HL-60 (cell line): ENCODE measurements around the gene PCDH15.

ENCODE experiments used
- GABPA ChIP-seq: IDR thresholded peaks from 2 replicates; pipeline ENCODE4 v1.6.1; 2012; ENCODE audit warnings: low read depth
- POLR2AphosphoS5 ChIP-seq: IDR thresholded peaks from 2 replicates; pipeline ENCODE4 v1.6.1; 2012; ENCODE audit warnings: low read depth
- REST ChIP-seq: IDR thresholded peaks from 2 replicates; pipeline ENCODE4 v1.6.1; 2012; ENCODE audit warnings: low read depth; ENCODE audit not compliant: insufficient replicate concordance
- TF ChIP-seq, protein P1 (sequence below): IDR thresholded peaks from one replicate; pipeline ENCODE4 v1.5.1; 2011; ENCODE audit warnings: low read length, control low read depth, inconsistent platforms; ENCODE audit not compliant: insufficient read depth

DNA sequence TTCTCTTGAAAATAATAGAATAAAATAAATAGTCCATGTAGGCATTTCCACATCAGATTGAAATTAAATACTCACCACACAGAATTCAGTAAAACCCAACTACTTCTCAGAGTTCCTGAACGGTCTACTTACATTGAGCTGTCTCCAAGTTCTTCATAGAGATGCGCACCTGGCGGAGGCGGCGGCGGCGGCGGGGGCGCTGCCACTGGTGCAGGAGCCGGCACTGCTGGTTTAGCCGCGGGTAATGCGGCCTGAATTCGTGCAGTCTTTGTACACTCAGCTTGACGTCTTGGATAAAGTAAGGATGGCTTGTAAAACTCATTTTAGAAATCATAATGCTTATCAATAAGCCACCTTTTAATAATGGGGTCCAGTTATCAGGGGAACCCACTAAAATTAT, 973.8 kb downstream of the PCDH15 start:
- TF ChIP-seq, protein P1, sequence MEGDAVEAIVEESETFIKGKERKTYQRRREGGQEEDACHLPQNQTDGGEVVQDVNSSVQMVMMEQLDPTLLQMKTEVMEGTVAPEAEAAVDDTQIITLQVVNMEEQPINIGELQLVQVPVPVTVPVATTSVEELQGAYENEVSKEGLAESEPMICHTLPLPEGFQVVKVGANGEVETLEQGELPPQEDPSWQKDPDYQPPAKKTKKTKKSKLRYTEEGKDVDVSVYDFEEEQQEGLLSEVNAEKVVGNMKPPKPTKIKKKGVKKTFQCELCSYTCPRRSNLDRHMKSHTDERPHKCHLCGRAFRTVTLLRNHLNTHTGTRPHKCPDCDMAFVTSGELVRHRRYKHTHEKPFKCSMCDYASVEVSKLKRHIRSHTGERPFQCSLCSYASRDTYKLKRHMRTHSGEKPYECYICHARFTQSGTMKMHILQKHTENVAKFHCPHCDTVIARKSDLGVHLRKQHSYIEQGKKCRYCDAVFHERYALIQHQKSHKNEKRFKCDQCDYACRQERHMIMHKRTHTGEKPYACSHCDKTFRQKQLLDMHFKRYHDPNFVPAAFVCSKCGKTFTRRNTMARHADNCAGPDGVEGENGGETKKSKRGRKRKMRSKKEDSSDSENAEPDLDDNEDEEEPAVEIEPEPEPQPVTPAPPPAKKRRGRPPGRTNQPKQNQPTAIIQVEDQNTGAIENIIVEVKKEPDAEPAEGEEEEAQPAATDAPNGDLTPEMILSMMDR, result no peak
- TF ChIP-seq POLR2AphosphoS5 (no peak), REST (no peak), GABPA (no peak)
